Activated CD8-positive, alpha-beta memory T cell treated with anti-CD3 and anti-CD28 coated beads for 24 hours (primary cell): ENCODE measurements around the gene KLHL35.

ENCODE experiments used
- DNase-seq: peaks from one replicate; pipeline ENCODE4 v3.0.0-alpha.2; 2020

KLHL35 gene

DNA sequence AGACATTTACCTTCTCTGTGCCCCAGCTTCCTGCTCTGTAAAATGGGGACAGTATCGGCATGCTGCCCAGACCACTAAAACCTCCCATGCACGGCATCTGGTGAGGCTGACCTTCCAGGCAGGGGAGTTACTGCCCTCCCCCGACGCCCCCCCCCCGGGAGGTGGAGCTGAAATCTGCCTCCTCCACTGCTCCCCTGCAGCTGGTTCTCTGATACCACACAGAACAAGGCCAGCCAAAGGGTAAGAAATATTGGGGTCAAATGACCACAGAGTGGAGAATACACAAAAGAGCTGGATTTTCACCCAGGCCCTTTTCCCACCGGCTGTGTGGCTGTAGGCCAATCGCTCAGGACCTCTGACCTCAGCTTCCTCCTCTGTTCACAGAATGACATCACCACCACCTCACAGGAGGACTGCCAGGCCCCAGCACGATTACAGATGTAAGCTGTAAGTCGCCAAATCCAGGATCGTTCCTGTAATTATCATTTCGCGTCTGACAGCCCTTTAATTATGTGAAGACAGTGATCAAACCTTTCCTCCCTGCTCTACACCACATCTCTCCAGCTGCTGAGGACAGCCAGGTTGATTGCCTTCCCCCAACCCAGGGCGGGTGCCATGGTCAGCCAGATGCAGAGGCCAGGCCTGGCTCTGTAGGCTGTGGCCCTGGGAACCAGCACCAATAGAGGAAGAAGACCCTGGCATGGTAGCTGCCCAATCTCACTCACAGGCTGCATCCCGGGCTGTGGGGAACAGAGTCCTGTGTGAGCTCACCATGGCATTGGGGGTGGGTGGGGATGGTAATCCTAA lies 35.7 kb upstream of the KLHL35 start:
- no peak for DNase-seq

DNA sequence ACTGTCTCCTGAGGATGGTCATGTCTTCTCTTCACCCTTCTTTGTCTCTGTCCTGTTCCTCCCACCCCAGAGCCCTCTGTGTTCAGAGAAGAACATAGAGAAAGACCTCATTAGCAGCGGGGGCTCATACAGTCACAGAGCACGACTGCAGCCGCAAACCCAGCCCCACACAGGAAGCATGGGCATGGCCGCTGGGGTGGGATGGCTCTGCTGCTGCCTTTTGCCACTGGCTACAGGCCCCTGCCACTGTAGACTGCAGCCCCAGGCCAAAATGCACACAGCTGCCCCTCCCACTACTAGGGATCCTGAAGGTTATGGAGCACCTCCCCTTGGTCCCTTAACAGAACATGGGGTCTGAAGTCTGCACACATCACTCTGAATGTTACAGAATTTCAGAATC lies 34.9 kb upstream of the KLHL35 start:
- no peak for DNase-seq

DNA sequence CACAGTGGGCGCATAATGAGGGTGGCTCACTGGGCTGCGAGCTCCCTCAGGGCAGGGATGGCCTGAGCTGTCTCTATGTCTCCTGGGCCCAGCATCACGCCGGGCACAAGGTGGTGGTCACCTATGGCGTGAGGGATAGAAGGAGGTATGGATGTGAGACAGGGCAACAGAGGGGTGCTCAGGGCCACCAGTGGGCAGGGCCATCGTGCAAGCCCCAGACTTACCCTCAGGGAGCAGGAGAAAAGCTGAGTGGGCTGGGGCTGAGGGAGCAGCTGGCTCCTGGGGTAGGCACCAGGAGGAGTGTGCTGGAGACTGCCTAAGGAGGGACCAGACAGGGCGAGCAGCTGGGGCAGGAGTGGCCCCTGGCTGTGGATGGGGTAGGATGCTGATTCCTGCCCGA lies 34.3 kb upstream of the KLHL35 start:
- DNase-seq, result no peak

DNA sequence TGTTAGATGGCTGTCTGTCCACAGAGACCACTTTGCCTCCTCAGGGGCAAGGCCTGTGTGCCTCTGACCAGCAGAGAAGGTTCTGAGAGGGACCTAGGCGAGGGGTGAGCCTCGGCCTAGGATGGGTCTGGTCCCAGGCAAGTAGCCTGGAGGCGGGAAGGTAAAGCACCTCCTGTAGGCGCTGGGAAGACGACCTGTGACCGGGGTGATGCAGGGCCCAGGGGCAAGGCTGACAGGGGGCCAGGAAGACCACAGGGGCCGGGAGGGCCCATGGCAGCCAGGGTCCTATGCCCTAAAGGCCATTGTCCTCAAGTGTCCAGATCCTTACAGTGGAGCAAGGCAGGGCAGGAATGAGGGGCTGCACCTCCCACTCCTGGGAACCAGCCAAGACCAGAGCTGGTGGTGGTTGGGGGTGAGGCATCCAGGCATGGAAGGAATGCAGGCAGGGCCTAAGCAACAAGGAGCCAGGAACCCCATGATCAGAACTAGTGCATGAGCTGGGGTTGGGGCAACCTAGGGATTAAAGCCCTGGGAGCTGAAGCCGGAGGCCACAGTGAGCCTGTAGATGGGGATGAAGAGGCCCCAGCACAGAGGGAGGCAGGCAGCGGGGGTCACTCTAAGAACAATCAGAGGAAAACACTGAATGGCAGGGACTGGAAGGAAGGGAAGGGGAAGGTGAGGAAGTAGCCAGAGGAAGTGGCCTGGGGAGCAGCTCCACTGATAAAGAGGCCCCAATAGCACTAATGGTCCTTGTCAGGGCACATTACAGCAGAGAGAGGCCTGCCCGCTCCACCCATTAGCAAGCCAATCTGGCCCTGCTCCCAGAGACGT lies 32.9 kb upstream of the KLHL35 start:
- DNase-seq, result no peak

DNA sequence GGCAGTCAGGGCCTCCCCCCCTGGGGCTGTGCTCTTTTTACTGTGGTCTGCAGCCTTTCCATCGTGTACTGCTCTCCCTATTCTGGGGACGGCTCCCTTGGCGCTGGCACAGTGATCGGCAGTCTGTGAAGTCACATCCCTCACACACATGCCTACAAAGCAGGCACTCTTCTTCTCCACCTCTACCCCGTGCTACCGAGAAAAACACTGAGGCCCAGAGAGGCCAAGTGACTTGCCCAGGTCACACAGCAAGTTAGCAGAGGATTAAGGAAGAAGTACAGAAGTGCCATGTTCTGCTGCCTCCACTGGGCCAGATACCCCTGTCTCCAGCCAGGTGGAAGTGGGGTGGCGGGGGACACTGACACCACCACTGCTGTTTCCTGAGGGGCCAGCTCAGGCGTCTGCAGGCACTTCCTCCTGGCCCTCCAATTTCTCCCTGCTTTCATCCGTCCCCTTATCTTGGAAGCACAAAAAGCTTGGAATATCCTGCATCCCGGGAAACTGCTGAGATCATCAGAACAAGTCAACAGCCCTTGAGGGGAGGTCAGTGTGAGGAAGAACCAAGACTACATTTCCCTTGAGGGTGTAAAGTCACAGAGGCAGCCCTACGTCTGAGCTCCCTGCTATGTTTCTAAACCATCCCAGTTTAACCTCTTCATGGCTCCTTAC lies 30.2 kb upstream of the KLHL35 start:
- no peak for DNase-seq

DNA sequence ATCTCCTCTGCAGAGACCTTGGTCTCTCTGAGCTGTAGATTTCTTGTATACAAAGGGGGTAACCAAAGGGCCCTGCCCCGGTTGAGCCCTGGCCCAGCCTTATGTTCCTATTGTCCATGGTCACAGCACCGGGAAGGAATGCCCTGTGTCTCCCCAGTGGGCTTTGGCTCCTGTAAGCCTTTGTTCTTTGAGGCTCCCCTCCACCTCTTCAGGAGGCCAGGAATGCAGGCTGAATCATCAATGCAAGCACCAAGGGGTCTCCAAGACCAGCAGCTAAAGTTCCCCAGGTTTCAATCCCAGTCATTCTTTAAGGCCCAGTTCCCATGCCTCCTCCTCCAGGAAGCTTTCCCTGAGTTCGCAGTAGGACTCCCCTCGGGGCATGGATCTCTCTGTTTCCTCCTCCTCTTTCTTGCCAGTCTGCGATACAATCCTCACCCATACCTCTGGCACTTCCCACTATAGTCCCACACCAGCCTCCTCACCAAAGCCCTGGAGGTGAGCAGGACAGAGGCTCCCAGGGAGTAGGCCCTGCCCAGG lies 29.2 kb upstream of the KLHL35 start:
- no peak for DNase-seq

DNA sequence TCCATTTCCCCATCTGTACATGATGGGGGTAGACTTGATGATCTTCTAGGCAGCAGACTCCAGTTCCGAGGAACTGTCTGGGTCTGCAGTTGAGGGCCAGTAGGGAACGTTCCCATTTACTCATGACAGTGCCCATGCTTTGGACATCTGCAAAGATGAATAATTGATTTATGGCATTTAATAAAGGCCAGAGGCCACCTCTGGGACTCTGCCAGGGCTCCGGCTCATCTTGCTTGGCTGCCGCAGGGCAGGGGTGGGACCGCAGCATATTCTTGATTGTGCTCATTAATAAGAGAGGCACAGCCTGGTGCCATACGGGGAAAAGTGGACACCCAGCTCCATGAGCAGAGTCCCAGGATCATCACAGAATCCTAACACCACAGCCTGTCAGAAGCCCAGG lies 28.1 kb upstream of the KLHL35 start:
- no peak for DNase-seq

DNA sequence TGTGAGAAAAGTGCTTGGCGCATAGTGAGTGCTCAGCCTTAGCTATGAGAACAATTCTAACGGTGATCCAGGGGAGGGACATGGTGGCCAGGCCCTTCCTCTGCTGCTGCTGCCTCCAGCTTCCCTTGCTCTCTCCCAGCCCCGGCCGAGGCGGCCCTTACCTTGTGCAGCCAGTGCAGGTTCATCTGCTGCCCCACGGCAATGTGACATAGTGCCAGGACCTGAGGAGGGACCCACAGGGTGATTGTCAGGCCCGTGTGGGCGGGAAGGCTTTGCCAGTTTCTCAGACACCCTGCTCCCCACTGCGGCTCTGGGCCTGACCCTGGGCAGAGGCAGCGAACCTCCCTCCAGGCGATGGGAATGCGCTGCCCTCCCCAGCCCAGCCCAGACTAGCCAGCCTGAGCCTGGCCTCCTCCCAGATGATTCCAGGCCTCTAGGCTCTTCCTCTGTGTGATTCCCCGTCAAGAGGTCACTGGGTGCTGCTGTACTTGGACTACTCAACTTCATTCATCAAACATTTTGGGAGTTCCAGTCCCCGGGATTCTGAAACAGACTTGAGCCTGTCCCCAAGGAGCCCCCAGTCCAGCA lies 23.7 kb upstream of the KLHL35 start:
- DNase-seq, result no peak

DNA sequence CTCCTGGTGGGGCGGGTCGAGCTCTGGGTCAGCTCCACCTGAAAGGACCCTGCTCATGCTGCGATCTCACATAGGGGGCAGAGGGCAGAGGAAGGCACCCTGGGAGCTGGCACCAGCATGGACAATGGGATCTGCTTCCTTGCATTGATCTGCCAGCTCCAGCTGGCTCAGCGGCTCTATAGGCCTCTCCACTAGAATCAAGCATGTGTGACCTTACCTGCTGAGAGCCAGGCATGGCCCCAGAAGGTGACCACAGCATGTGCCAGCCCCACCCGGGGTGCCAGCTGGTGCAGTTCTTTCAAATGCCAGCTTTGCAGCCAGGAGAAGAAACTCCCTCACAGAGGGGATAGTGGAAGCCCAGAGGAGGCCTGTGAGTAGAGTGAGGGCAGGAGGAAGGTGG lies 22.0 kb upstream of the KLHL35 start:
- DNase-seq, result no peak

DNA sequence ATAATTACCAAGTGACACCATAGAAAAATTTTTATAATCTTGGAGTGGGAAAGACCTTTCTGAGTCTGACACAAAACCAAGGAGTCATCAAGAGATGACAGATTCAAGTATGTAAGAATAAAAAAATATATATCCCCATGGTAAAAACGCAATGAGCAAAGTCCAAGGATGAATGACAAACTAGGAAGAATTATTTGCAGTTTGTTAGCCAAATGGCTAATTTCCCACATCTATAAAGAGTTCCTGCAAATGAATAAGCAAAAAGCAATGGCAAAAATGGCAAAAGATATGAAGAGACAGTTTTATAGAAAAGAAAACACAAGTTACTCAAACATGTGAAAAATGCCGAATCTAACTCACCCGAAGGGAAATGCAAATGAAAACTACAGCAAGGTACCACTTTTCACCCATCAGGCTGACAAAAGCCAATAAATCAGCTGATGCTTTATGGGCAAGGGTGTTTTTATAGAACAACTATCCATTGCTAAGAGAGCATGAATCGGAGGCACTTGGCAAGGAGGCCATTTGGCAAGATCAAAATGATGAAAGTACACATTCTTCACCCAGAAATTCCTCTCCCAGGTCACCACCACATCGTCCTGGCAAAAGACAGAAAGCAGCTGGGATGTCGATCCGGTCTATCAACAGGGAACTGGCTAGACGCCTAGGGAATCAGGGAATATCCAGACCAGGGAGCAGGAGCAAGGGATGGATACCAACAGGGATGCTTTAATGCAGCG lies 21.1 kb upstream of the KLHL35 start:
- DNase-seq, result no peak

DNA sequence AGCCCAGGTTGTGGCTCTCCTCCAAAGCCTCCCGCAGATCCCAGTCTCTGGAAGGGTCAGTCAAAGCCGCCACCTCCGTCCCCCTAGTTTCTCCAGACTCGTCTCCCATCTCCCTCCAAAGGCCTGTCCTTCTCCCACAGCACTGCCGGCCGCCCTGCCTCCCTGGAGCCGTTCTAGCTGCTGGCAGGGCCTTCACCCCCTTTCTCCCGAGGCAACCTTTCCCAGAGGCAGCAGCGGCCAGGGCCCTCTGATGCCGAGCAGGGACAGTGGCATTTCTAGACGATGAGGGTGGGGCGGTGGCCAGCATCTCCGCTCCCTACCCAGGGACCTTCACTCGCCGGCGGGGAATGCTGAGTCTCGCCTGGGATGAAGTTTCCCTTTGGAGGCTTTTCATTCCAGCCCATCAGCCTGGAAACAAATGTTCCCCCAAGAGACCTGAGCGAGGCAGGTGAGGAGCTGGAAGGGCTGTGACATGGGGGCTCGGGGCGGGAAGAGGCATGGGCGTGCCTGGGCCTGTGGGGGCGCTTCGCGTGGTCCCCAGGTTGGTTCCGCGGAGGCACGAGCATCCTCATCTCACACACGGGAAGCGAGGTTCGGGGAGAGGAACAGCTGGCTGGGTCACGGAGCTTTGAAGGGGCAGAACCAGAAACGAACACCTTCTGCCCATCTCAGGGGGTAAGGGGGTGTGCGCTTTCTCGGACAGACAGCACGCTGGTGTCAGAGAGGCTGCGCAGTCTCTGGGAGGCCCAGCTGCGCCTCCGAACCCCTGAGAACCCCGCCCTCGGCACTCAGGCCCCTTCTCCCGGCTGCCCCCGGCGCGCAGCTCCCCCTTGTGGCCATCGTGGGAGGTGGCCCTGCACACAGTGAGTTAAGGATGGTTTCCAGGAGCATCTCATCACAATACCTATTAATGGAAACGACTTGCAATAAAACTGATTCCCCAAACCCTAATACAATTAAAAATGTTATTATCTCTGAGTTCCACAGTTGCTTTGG lies 18.1 kb upstream of the KLHL35 start:
- DNase-seq, result peak; percentile 68

DNA sequence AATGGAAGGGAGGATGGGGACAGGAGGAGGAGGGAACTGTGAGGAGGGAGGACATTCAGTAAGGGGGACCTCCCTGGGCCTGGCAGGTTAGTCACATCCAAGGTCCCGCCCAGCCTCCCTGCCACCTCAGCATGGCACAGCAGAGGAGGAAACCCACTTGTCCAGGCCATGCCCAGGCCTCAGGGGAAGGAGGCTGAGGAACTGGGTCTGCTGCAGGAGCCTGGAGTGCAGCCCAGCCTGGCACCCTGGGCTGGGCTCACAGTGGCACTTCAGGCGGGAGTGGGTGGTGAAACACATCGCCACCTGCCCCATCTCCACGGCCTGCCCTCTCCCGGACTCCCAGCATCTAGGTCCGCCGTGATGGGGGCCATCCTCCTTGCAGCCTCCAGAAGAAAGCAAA lies 17.2 kb upstream of the KLHL35 start:
- DNase-seq, result no peak

DNA sequence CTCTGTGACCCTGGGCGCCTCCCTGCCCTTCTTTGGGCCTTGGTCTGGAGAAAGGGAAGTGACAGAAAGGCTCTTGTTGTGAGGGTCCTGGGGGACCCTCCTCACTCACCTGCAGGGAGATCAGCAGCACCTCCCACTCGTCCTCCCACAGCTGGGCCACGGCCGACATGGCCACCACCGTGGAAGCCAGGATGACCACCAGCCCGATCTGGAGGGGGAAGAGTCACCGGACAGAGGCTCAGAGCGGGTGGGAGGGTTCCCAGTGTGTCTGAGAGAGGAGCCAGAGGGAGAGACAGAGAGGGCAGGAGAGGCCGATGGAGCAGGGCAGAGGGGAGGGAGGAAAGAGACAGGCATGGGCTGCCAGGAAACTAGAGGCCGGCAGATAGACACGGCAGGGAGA lies 16.8 kb upstream of the KLHL35 start:
- DNase-seq, result no peak

DNA sequence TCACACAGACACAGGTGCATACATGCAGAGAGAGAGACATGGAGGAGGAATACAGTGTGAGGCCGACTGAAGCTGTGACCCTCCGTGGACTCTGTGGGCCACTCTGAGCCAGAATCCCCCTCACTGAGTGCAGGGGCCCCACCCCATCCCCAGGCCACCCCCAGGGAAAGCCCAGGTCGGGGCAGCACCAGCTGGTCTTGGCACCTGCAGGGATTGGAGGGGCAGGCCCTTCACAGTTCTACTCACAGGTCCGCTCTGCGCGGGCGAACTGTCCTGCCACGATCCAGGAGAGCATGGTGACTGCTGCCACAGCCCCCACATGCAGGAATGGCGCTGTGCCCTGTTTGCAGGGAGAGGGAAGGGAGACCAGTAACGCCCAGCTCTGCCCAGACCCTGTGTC lies 16.3 kb upstream of the KLHL35 start:
- DNase-seq, result no peak

DNA sequence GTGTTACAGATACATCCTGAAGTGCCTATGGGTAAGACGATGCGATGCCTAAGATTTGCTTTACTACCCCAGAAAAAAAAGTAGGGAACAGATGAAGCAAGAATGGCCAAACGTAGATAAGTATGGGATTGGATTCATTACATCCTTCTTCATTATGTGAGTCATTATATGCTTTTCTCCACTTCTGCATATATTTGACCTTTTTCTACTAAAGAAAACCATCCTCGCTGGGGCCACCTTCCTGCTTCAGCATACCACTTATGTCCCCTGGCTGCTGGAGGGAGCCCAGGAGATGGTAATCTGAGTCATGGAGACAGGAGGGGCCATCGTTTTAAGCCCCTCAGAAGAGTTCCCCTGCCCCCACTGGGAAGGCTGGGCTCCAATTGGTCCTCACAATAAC lies 14.4 kb upstream of the KLHL35 start:
- DNase-seq, result no peak

DNA sequence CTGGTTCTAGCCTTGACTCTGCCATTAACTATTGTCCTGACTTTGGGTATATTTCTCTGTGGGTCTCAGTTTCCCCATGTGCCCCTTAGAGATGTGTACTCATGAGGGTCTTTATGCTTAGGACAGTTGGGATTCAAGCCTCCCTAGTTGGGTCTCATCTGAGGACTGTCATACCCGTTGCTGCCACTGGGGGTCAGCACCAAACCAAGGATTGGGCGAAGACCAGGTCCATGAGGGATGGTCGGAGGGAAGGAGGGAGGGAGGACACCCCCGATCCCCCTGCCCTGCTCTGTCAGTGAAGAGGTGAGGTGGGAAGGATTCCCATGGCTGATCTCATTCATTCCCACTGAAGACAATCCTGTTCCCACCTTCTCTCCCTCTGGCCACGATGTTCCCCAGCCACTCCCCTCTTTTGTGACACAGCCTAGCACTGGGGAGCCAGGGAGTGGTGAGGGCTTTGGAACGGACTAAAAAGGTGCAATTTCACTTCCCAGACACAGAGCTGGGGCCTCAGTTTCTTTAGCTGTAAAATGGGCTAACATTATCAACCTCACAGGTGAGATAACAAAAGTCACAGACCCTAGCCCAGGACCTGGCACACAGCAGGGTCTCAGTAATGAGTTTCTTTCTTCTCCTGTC lies 12.4 kb upstream of the KLHL35 start:
- peak; percentile 92 for DNase-seq

DNA sequence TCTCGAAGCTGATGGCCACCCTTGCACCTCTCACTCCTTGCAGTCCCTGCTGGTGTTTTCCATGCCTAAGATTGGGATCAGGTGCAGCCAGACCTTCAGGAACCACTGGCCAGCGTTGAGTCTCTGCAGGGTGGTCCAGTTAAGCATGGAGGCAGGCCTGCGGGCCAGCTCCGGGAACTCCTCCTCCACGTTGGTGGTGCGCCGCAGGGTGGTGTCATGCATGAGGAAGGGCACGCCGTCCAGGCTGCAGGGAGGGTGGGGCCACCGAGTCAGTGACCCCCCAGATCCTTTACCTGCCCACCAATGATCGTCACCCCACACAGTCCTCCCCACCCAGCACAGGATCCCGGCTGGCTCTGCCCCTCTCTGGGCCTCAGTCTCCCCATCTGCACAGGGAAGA lies 10.0 kb upstream of the KLHL35 start:
- no peak for DNase-seq

DNA sequence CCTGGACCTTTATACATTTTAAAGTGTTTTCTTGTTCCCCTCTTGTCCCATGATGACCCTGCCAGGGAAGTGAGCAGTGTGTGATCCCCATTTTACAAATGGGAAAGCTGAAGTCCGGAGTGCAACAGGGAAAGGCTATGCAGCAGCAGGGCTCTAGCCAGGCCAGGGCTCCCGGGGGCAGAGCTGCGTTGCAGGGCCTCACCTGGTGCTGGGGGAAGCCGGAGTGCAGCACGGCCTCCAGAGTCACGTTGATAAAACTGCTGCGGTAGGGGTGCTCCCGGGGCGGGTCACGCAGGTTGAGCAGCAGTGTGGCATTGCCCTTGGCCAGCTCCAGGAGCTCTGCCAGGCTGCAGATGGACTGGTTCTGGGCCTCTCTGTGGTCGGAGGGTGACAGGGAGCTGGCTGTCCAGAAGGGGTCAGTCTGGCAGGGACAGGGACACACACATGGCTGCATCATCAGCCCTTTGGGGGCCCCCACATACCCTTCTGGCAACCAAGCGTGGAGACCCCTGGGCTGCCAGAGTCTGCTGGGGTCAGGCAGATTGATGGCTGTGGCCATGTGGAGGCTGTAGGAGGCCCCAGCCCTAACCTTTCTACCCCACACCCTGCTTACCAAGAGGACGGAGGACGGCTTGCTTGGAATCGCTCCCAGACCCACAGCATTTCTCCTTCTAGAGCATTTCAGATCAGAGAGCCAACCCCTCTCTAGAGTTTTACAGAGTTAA lies 9.3 kb upstream of the KLHL35 start:
- no peak for DNase-seq

DNA sequence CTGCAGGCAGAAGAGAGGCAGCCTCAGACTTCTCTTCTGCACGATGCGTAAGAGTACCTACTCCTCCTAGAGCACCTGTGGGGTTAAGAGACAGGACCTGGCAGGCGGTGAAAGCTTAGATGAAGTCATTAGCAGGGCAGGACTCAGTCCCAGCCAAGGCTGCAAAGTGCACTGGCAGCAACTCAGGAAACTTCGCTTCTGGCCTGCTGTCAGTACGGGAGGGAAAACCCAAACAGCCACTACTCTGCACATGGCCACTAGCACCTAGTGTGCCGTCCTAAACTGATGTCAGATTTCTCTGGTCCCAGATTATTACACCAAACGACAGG lies 8.8 kb upstream of the KLHL35 start:
- DNase-seq, result no peak
